Measurements from ENCODE around the gene NPAS3. TPM values are rescaled to one million over a fixed set of nuclear protein-coding genes. Genes with fewer than 3 reads are reported as not detected.

Gene NPAS3
- total RNA-seq, 2 experiments from 2014 or later: not detected

DNA sequence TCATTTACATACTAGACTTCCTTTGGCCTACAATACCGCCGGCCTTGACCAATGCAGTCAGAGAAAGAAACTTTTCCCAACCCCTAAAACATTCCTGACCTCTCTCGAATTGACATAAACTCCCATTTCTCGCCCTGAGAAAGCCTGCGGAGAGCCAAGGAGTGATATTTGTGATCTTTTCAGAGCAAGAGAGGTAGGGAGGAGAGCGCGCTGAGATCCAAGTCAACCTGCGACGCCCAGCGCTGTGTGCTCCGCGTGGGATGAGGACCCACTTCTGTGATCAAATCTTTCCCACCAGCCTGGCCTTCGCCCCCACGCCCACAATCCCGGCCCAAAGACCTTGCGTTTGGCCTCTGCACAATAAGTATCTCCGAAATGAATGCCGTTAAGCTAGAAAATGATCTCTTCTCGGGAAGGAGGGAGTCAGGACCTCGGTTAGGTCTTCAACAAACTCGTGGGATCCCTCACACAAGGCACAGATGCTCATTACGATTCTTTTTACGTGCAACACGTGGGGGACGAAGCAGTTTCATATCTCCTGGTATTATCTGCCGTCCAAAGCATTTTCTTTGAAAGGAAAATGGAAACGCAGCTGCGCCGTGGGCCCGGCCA lies 6.3 kb upstream of the NPAS3 start:
- intact Hi-C loops (cut with micrococcal nuclease): no loop called here
- H3K27ac Mint-ChIP-seq: no peak overlapping the region
- CTCF ChIA-PET: no interaction called here
- no peak overlapping the region for H3K4me3 Mint-ChIP-seq
- no peak for DNase-seq
- H3K27me3 Mint-ChIP-seq (ENCODE audit: low read depth): peaks cover 56% of the 10 kb centered on the region
- peaks cover 10% of the 10 kb centered on the region for H3K4me1 Mint-ChIP-seq (ENCODE audit: low read depth)
- no peaks in the 10 kb centered on the region for H3K9me3 Mint-ChIP-seq
- H3K36me3 Mint-ChIP-seq (ENCODE audit: low read depth): no peaks in the 10 kb centered on the region

DNA sequence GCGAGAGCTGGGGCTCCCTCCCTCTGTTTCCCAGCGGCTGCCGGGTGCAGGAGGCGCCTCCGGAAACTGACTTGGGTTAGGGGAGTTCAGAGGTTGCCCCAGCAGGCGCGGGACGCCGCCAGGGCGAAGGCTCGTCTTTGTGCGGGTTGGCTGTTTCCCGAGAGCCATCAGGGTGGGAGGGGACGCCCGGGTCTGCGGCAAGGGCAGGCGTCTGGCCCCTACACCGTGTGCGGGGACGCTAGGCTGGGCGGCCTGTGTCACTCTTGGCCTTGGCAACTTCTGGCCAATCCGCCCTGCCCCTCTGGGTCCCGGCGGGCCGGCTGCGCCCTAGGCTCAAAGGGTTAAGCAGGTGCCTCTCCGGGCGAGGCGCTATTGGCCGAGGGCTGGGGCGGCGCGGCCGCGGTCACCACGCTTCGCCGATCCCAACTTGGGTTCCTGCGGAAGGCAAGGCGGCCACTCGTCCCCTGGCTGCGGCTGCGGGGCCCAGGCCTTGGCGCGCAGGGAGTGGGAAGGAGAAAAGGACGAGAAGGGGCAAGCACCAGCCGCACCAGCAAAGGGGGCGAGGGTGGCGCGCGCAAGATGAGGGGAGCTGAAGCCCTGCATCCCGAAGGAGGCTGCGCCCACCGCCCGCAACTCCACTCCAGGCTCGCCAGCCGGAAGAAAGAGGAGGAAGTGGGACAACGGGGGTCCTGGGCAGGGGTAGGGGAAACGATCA lies 5.6 kb upstream of the NPAS3 start:
- Mint-ChIP-seq H3K9me3 (no peaks in the 10 kb centered on the region), H3K27me3 (ENCODE audit: low read depth) (peaks cover 61% of the 10 kb centered on the region), H3K27ac (no peak overlapping the region), H3K4me1 (ENCODE audit: low read depth) (peaks cover 11% of the 10 kb centered on the region), H3K36me3 (ENCODE audit: low read depth) (no peaks in the 10 kb centered on the region), H3K4me3 (no peak overlapping the region)
- intact Hi-C loops (cut with micrococcal nuclease): no loop called here
- CTCF ChIA-PET: no interaction called here
- DNase-seq: no peak

DNA sequence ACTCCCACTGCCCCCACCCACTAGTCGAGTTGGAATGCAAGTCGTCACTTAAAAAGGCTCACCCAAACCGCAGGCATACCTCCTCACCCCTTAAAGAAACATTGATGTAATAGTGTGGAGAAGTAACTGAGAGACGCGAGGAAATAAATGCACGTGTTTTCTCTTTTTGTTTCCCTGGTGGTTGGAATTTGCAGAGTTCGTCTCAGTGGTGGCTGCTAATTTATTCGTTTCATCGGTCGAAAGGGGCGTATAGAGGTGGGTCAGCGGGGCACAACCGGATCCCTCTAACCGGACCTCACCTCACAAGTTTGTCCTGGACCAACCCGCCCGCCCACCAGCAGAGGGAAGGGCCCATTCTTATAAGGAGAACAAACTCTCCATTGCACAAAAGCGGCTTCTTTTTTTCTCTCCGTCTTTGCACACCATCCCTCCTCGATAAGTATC lies 5.0 kb upstream of the NPAS3 start:
- intact Hi-C loops (cut with micrococcal nuclease): no loop called here
- no peak overlapping the region for H3K27ac Mint-ChIP-seq
- no peaks in the 10 kb centered on the region for H3K36me3 Mint-ChIP-seq (ENCODE audit: low read depth)
- H3K4me3 Mint-ChIP-seq: peak overlapping the region; percentile 12
- peaks cover 13% of the 10 kb centered on the region for H3K4me1 Mint-ChIP-seq (ENCODE audit: low read depth)
- CTCF ChIA-PET: no interaction called here
- H3K27me3 Mint-ChIP-seq (ENCODE audit: low read depth): peaks cover 64% of the 10 kb centered on the region
- H3K9me3 Mint-ChIP-seq: no peaks in the 10 kb centered on the region
- DNase-seq: no peak

DNA sequence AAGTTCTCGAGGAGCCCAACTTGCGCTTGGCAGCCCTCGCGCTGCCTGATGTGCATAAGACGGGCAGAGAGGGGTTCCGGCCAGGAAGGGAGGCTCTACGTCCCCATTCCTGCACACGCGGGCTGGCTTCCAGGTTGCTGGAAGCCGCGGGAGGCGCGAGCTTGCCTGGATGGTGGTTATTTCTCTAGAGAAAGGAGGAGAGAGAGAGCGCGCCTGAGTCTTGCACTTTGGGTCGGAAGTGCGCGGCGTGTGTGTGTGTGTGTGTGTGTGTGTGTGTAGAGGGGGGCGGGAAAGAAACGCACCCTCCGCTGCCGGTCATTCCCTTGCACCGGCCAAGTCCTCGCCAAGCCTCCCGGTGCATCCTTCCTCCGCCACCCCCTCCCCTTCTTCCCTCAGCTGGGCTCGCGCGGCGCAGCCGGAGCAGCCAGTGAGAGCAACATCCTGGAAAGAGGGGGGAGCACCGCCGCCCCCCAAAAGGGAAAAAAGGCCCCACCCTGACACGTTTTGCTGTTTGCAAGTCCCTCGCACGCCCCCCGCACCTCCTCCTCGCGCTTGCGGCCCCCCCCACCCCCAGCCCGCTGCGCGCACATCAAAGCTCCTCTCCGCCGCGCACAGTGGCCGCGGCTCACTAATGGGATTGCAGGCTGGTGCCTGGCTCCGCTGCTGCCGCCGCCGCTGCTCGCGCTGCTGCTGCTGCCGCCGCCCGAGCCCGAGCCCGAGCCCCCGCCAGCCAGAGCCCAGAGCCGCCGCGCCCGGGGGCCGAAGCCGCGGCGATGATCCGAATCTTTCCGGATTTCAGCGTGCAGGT lies 4.4 kb upstream of the NPAS3 start:
- intact Hi-C loops (cut with micrococcal nuclease): no loop called here
- CTCF ChIA-PET: no interaction called here
- Mint-ChIP-seq H3K4me3 (peak overlapping the region; percentile 32), H3K27ac (no peak overlapping the region), H3K36me3 (ENCODE audit: low read depth) (no peaks in the 10 kb centered on the region), H3K9me3 (no peaks in the 10 kb centered on the region), H3K4me1 (ENCODE audit: low read depth) (peaks cover 13% of the 10 kb centered on the region), H3K27me3 (ENCODE audit: low read depth) (peaks cover 60% of the 10 kb centered on the region)
- no peak for DNase-seq

DNA sequence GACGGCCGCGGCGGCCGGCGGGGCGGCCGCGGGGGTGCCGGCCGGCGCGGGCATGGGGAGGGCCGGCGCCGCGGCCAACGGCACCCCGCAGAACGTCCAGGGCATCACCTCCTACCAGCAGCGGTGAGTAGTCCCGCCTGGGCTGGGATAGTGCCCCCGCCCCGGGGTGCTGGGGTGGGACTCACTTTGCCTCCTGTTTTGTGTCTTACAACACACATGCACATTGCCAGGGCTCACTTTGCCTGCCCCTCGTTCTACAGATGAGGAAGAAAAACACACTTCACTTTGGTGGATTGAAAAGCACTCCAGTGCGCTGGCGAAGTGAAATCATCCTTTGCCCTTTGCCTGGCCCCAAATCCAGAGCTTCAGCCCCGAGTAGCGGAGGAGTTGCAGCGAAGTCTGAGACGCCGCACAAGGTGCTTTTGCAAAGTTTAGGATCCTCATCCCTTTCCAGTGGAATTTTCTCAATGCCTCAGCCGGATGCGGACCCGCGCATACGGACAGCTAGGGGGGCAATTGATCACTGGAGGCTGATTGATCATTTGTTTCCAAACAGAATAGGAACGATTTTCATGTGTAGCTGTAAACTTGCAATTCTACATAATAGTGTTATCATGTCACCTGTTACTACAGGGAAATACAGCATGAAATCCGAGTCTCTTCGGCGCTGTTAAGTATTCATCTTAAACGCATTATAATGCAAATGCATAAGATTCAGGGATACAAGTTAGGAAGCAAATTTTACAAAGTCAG lies 3.6 kb upstream of the NPAS3 start:
- CTCF ChIA-PET: no interaction called here
- no peak for DNase-seq
- intact Hi-C loops (cut with micrococcal nuclease): loop anchor here (5.0 kb wide), 3 partner anchors 223 to 733 kb away; partner anchors contain the start of genes RNU6-7 and RNU6-8

DNA sequence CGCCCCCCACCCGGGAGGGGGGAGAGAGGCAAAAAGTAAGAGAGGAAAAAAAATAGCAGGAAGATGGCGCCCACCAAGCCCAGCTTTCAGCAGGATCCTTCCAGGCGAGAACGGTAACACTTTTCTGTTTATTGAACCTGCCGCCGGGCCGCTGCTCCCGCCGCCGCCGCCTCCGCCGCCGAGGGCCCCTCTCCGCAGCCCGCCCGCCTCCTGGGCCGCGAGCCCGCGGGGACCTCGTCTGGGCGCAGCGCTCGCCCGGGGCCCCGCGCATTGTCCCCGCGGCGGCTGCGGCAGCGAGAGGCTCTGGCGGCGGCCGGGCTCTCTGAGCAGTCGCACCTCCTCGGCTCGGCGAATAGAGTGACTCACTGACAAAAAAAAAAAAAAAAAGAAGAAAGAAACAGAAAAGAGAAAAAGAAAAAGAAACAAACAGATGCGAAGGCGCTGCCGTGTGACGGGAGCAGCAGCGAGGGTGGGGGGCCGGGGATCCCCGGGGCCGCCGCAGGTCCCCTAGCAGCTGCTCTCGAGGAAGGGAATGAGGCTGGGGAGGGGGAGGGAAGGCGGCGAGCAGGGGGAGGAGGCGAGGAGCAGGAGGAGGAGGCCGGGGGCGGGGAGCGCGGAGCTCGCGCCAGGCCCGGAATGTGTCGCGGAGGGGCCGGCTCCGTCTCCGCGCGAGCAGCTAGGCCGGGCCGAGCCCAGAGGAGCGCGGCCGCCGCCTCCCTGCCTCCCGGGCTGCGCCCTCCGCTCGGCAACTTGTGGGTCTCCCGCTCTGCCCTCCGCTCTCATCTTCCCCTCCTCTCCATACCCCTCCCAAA lies 781 bp downstream of the NPAS3 start:
- no peaks in the 10 kb centered on the region for H3K36me3 Mint-ChIP-seq (ENCODE audit: low read depth)
- intact Hi-C loops (cut with micrococcal nuclease): loop anchor here (5.0 kb wide), 3 partner anchors 227 to 737 kb away; partner anchors contain the start of genes RNU6-7 and RNU6-8
- peak; percentile 60 for DNase-seq
- CTCF ChIA-PET: interaction anchor here (0.5 kb wide), 1 partner anchor 14 kb away, joined by 3 read pairs; no protein-coding TSS in a partner anchor
- peaks cover 11% of the 10 kb centered on the region for H3K4me1 Mint-ChIP-seq (ENCODE audit: low read depth)
- H3K4me3 Mint-ChIP-seq: peak overlapping the region; percentile 69
- no peaks in the 10 kb centered on the region for H3K9me3 Mint-ChIP-seq
- peaks cover 57% of the 10 kb centered on the region for H3K27me3 Mint-ChIP-seq (ENCODE audit: low read depth)
- no peak overlapping the region for H3K27ac Mint-ChIP-seq

More for the DNA sequence above, 3.6 kb upstream of the NPAS3 start:
- no peak overlapping the region for H3K4me3 Mint-ChIP-seq
- H3K36me3 Mint-ChIP-seq (ENCODE audit: low read depth): no peaks in the 10 kb centered on the region
- H3K27ac Mint-ChIP-seq: no peak overlapping the region
- no peaks in the 10 kb centered on the region for H3K9me3 Mint-ChIP-seq
- H3K4me1 Mint-ChIP-seq (ENCODE audit: low read depth): peaks cover 16% of the 10 kb centered on the region
- H3K27me3 Mint-ChIP-seq (ENCODE audit: low read depth): peaks cover 65% of the 10 kb centered on the region

DNA sequence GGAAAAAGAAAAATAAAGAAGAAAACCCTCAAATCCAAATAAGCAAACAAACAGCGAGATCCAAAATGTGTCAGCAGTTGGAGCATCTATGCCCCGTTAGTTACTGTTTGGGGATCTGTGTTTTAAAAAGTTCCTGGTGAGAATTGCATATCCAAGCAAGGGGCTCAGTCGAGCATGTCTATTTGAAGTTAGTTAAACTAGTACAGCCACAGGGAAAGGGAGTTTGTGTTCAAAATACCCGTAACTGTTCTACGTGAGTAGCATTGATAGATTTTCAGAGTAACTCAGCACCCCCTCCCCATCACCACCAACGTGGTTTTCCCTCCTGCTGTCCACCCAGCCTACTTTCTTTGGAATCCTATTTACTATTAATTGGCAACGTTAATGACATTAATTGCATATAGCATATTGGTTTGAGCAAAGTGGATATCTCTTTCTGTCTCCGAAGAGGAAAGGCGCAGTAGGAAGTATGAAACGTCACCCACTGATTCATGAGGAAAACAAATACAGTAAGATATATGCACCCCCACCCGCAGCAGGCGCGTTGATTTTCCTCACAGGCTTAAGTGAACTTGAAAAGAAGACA lies 1.5 kb downstream of the NPAS3 start:
- H3K9me3 Mint-ChIP-seq: no peaks in the 10 kb centered on the region
- no peak overlapping the region for H3K27ac Mint-ChIP-seq
- no peak for DNase-seq
- intact Hi-C loops (cut with micrococcal nuclease): no loop called here
- no peaks in the 10 kb centered on the region for H3K36me3 Mint-ChIP-seq (ENCODE audit: low read depth)
- H3K27me3 Mint-ChIP-seq (ENCODE audit: low read depth): peaks cover 58% of the 10 kb centered on the region
- peaks cover 8% of the 10 kb centered on the region for H3K4me1 Mint-ChIP-seq (ENCODE audit: low read depth)
- CTCF ChIA-PET: no interaction called here
- H3K4me3 Mint-ChIP-seq: peak overlapping the region; percentile 69

DNA sequence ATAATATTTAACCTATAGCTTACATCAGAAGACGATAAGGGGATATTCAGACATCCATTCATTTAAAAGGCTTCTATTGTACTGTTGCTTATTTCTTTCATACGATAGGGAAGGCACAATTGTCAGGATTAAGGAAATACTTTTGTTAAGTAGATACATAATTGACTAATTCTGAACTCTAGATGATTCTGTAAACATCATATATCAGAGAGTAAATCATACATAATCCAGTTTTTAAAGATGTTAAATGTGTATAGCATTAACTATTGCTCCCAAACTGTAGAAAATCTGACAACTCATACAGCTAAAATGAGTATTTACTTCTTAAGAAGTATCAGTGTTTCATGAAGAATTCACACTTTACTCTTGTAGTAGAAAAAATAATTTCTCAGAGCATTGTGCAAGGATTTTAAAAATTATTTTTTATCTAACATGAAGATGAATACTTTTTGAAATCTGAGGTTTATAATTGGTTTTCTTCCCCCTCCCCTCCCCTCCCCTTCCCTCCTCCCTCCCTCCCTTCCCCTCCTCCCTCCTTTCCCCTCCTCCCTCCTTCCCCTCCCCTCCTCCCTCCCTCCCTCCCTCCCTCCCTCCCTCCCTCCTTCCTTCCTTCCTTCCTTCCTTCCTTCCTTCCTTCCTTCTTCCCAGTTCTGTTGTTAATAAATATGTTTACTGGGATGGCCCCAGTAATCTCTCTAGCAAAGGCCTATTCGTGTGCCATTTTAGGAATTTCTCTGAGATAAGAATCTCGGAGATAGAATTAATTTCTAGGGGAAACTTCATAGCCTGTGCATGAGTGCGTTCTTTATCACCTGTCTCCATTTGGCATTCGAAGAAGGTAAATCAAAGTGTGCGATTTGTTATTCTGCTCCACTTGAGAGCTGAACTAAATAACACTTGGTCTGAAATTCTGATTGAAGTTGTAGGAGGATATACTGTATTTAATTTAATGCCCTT lies 2.3 kb downstream of the NPAS3 start:
- intact Hi-C loops (cut with micrococcal nuclease): no loop called here
- Mint-ChIP-seq H3K27me3 (ENCODE audit: low read depth) (peaks cover 57% of the 10 kb centered on the region), H3K4me3 (no peak overlapping the region), H3K9me3 (no peaks in the 10 kb centered on the region), H3K4me1 (ENCODE audit: low read depth) (peaks cover 7% of the 10 kb centered on the region), H3K36me3 (ENCODE audit: low read depth) (no peaks in the 10 kb centered on the region), H3K27ac (no peak overlapping the region)
- CTCF ChIA-PET: no interaction called here
- DNase-seq: no peak

DNA sequence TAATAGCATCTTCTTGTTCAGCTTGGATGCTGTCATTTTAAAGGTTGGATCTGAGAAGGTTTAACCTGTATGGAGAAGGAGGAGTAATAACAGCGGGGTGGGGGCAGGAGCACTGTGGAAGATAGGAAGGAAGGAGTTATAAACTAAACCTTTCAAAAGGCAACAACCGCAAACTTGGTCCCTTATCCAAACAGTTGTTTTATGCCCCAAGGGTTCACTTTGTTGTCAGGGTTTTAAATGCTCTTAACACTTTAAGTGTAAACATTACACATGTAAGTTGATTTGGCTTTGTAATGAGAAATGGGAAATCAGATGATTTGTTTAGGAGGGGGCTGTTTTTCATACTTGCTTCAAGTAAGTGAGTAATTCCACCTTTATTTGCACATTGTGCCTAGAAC lies 3.0 kb downstream of the NPAS3 start:
- intact Hi-C loops (cut with micrococcal nuclease): no loop called here
- Mint-ChIP-seq H3K4me1 (ENCODE audit: low read depth) (peaks cover 7% of the 10 kb centered on the region), H3K36me3 (ENCODE audit: low read depth) (no peaks in the 10 kb centered on the region), H3K27ac (no peak overlapping the region), H3K4me3 (no peak overlapping the region), H3K27me3 (ENCODE audit: low read depth) (peaks cover 53% of the 10 kb centered on the region), H3K9me3 (no peaks in the 10 kb centered on the region)
- no peak for DNase-seq
- CTCF ChIA-PET: no interaction called here

DNA sequence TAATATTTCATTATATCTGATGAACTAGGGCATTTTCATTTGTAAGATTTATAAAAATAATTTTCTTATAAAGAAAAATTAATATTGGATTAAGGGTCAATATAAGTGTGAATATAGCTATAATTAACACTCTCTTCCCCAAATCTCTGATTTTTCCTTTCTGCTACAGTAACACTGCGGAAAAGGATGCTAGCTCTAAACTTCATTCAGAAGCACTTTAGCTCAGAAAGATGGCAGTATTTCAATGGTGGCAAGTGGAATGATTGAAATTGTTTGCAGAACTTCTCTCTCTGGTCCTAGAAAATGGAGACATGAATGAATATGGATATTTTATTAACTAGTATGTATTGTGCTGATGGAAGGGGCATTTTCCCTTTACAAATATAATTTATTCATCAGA lies 8.4 kb downstream of the NPAS3 start:
- Mint-ChIP-seq H3K27me3 (ENCODE audit: low read depth) (peaks cover 31% of the 10 kb centered on the region), H3K36me3 (ENCODE audit: low read depth) (no peaks in the 10 kb centered on the region), H3K4me1 (ENCODE audit: low read depth) (no peaks in the 10 kb centered on the region), H3K27ac (no peak overlapping the region), H3K4me3 (no peak overlapping the region), H3K9me3 (no peaks in the 10 kb centered on the region)
- intact Hi-C loops (cut with micrococcal nuclease): no loop called here
- no peak for DNase-seq
- CTCF ChIA-PET: no interaction called here

All from activated naive CD4-positive, alpha-beta T cell treated with anti-CD3 and anti-CD28 coated beads for 36 hours (primary cell).